Thyroid gland (tissue), 4 donors: ENCODE measurements around the gene TSHZ2. TPM values are rescaled to one million over a fixed set of nuclear protein-coding genes. Genes with fewer than 3 reads are reported as not detected.

ENCODE experiments used
- DNase-seq, 2 donors: peaks; one replicate each; pipeline ENCODE4 v3.0.0-alpha.2; 2019
- H3K27ac ChIP-seq, 3 donors: fragments of 200-600 bp; sonication (generic); 1 replicate in 2 of 3; 2 replicates in 1 of 3; pipeline ENCODE4 v1.5.1; 2016 to 2019; ENCODE audit warnings: mild to moderate bottlenecking in 1 of 3, moderate library complexity in 1 of 3
- H3K27me3 ChIP-seq: fragments of 200-600 bp; sonication (generic); one replicate; pipeline ENCODE4 v1.5.1; 2019
- H3K36me3 ChIP-seq, 2 donors: fragments of 200-600 bp; sonication (generic); one replicate each; pipeline ENCODE4 v1.5.1; 2016 to 2019
- H3K4me1 ChIP-seq, 2 donors: fragments of 200-600 bp; sonication (generic); one replicate each; pipeline ENCODE4 v1.5.1; 2017 to 2019
- H3K4me3 ChIP-seq, 3 donors: fragments of 200-600 bp; sonication (generic); replicated peaks in 1 of 3; 1 replicate in 2 of 3; 2 replicates in 1 of 3; pipeline ENCODE4 v1.5.1; 2016; ENCODE audit warnings: mild to moderate bottlenecking in 1 of 3
- H3K9me3 ChIP-seq: fragments of 200-600 bp; sonication (generic); one replicate; pipeline ENCODE4 v1.5.1; 2017
- POLR2A ChIP-seq, 2 donors: fragments of 450-650 bp; IDR thresholded peaks; one replicate each; pipeline ENCODE4 v1.6.1; 2017; ENCODE audit warnings: antibody characterized with exemption in 2 of 2, mild to moderate bottlenecking in 2 of 2, moderate library complexity in 1 of 2
- WGBS, 2 donors: methylation state at CpG; one replicate each; pipeline ENCODE4 v1.1.5; 2017; 5-methylcytosine and 5-hydroxymethylcytosine counted together
- intact Hi-C: fragments of 100-400 bp; cut with DNase I; formaldehyde crosslinking; loops from one replicate; pipeline ENCODE4 v1.15.1; 2023
- total RNA-seq, 4 donors: library from RNA; depleted of rRNA; stranded (reverse); fragments of >200 nt; gene quantifications; one replicate each; pipeline ENCODE4 v1.2.3, GENCODE V29; 2016
- TF ChIP-seq, protein P1 (sequence below), 6 experiments: fragments of 200-600 bp in 3 of 6; fragments of 450-650 bp in 3 of 6; sonication (generic) in 3 of 6; IDR thresholded peaks; one replicate each; pipeline ENCODE4 v1.5.1; 2016 to 2019; ENCODE audit warnings: antibody characterized with exemption in 6 of 6, mild to moderate bottlenecking in 2 of 6, inconsistent platforms in 1 of 6, moderate library complexity in 1 of 6

Gene TSHZ2
- total RNA-seq, 4 donors from 2014 or later, result 11.0 to 27.9 (median 14.0) TPM

GRCh38 chr20:53265304-53265875 is 293.2 kb downstream of the TSHZ2 start:
- Histone ChIP-seq H3K9me3 (no peaks in the 10 kb centered on the region), H3K27ac (no peak overlapping the region), H3K4me1 (no peaks in the 10 kb centered on the region), H3K4me3 (no peak overlapping the region), H3K27me3 (no peaks in the 10 kb centered on the region), H3K36me3 (no peaks in the 10 kb centered on the region)
- TF ChIP-seq, protein P1, sequence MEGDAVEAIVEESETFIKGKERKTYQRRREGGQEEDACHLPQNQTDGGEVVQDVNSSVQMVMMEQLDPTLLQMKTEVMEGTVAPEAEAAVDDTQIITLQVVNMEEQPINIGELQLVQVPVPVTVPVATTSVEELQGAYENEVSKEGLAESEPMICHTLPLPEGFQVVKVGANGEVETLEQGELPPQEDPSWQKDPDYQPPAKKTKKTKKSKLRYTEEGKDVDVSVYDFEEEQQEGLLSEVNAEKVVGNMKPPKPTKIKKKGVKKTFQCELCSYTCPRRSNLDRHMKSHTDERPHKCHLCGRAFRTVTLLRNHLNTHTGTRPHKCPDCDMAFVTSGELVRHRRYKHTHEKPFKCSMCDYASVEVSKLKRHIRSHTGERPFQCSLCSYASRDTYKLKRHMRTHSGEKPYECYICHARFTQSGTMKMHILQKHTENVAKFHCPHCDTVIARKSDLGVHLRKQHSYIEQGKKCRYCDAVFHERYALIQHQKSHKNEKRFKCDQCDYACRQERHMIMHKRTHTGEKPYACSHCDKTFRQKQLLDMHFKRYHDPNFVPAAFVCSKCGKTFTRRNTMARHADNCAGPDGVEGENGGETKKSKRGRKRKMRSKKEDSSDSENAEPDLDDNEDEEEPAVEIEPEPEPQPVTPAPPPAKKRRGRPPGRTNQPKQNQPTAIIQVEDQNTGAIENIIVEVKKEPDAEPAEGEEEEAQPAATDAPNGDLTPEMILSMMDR (IDR thresholded peaks at IDR 0.05), result no peak
- no peak for TF ChIP-seq POLR2A (IDR thresholded peaks at IDR 0.05)
- no peak for DNase-seq
- WGBS, 2 donors, result 73 to 77% methylated on average over 8 of the region's 8 CpGs
- intact Hi-C loops, result no loop called here

GRCh38 chr20:53269380-53269779 is 297.2 kb downstream of the TSHZ2 start:
- Histone ChIP-seq H3K27ac (no peak overlapping the region), H3K27me3 (no peaks in the 10 kb centered on the region), H3K9me3 (no peaks in the 10 kb centered on the region), H3K36me3 (no peaks in the 10 kb centered on the region), H3K4me1 (no peaks in the 10 kb centered on the region), H3K4me3 (no peak overlapping the region)
- no peak for TF ChIP-seq POLR2A (IDR thresholded peaks at IDR 0.05)
- TF ChIP-seq, protein P1 (IDR thresholded peaks at IDR 0.05), result no peak
- intact Hi-C loops, result no loop called here
- DNase-seq, result no peak
- WGBS, 2 donors, result 87 to 94% methylated on average over 2 of the region's 2 CpGs

GRCh38 chr20:53270792-53271375 is 298.7 kb downstream of the TSHZ2 start:
- TF ChIP-seq, protein P1 (IDR thresholded peaks at IDR 0.05), result no peak
- TF ChIP-seq POLR2A (IDR thresholded peaks at IDR 0.05), result no peak
- no peak for DNase-seq
- intact Hi-C loops, result no loop called here
- H3K4me3 ChIP-seq, result no peak overlapping the region
- H3K36me3 ChIP-seq, result no peaks in the 10 kb centered on the region
- H3K27ac ChIP-seq, result no peak overlapping the region
- H3K4me1 ChIP-seq, result no peaks in the 10 kb centered on the region
- 74 to 78% methylated on average over 5 of the region's 5 CpGs for WGBS, 2 donors
- H3K27me3 ChIP-seq, result no peaks in the 10 kb centered on the region
- H3K9me3 ChIP-seq, result no peaks in the 10 kb centered on the region

GRCh38 chr20:53274365-53274764 is 302.2 kb downstream of the TSHZ2 start:
- Histone ChIP-seq H3K4me1 (no peaks in the 10 kb centered on the region), H3K27me3 (no peaks in the 10 kb centered on the region), H3K36me3 (no peaks in the 10 kb centered on the region), H3K27ac (no peak overlapping the region), H3K9me3 (no peaks in the 10 kb centered on the region), H3K4me3 (no peak overlapping the region)
- TF ChIP-seq, protein P1 (IDR thresholded peaks at IDR 0.05), result no peak
- intact Hi-C loops, result no loop called here
- no peak for DNase-seq
- 91 to 97% methylated on average over 5 of the region's 5 CpGs for WGBS, 2 donors

DNA sequence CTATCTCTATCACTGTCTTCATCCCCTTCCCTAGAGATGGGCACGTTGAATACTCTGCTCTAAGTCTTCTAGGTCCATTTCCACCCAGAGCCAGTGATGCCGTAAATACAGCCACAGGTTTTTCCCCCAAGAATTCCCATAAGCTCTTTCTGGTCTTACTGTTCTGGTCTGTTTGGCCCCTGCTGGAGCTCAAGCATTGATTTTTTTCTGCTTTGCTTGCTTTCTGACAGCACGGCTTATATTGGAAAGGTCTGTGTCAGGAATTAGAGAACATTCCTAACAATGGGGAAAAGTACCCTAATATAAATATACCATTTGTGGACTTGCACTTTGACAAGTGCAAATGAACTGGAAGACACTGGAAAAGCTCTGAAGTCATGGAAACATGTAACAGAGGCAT is 302.6 kb downstream of the TSHZ2 start:
- DNase-seq, result no peak
- Histone ChIP-seq H3K27me3 (no peaks in the 10 kb centered on the region), H3K4me1 (no peaks in the 10 kb centered on the region), H3K27ac (no peak overlapping the region), H3K36me3 (no peaks in the 10 kb centered on the region), H3K9me3 (no peaks in the 10 kb centered on the region), H3K4me3 (no peak overlapping the region)
- intact Hi-C loops, result no loop called here
- TF ChIP-seq, protein P1 (IDR thresholded peaks at IDR 0.05), result no peak
- no peak for TF ChIP-seq POLR2A (IDR thresholded peaks at IDR 0.05)
- 70 to 80% methylated on average over 3 of the region's 3 CpGs for WGBS, 2 donors
